WERI-Rb-1 (cell line): Measurements from ENCODE around the gene CLDND1.

ENCODE experiments used
- DNase-seq: peaks from one replicate; pipeline ENCODE4 v3.0.0-alpha.2; 2020
- H3K27ac ChIP-seq: fragments of 250-450 bp; sonication (Bioruptor Pico); 2 replicates; pipeline ENCODE4 v1.5.1; 2020; ENCODE audit warnings: mild to moderate bottlenecking, moderate library complexity
- H3K27me3 ChIP-seq: fragments of 250-450 bp; sonication (Bioruptor Pico); 2 replicates; pipeline ENCODE4 v1.5.1; 2021; ENCODE audit warnings: mild to moderate bottlenecking, low read depth, moderate library complexity; ENCODE audit not compliant: insufficient read depth, severe bottlenecking
- H3K36me3 ChIP-seq: fragments of 250-450 bp; sonication (Bioruptor Pico); 2 replicates; pipeline ENCODE4 v1.5.1; 2020; ENCODE audit warnings: mild to moderate bottlenecking, moderate library complexity
- H3K4me3 ChIP-seq: 2 replicates; pipeline ENCODE4 v1.5.1; 2011; ENCODE audit warnings: low read depth, mild to moderate bottlenecking, control low read depth, low read length
- H3K9me3 ChIP-seq: fragments of 250-450 bp; sonication (Bioruptor Pico); 2 replicates; pipeline ENCODE4 v1.5.1; 2021; ENCODE audit warnings: mild to moderate bottlenecking, moderate library complexity; ENCODE audit not compliant: severe bottlenecking
- CTCF ChIP-seq: IDR thresholded peaks from 2 replicates; pipeline ENCODE4 v1.5.1; 2011; ENCODE audit warnings: low read depth, mild to moderate bottlenecking, control low read depth, inconsistent platforms, low read length

Gene CLDND1

GRCh38 chr3:98512576-98512975 lies 10.1 kb downstream of the CLDND1 start:
- Histone ChIP-seq H3K27me3 (no peaks in the 10 kb centered on the region), H3K4me3 (no peak overlapping the region), H3K36me3 (peaks cover 16% of the 10 kb centered on the region), H3K27ac (no peak overlapping the region), H3K9me3 (no peaks in the 10 kb centered on the region)
- no peak for DNase-seq
- no peak for TF ChIP-seq CTCF

- Histone ChIP-seq H3K4me3 (no peak overlapping the region), H3K27me3 (no peaks in the 10 kb centered on the region), H3K9me3 (no peaks in the 10 kb centered on the region), H3K27ac (no peak overlapping the region), H3K36me3 (no peaks in the 10 kb centered on the region)
- TF ChIP-seq CTCF, result no peak
- DNase-seq, result no peak
These were observed 14.1 kb downstream of the CLDND1 start for GRCh38 chr3:98508582-98508981.

- no peaks in the 10 kb centered on the region for H3K9me3 ChIP-seq
- no peaks in the 10 kb centered on the region for H3K27me3 ChIP-seq
- no peaks in the 10 kb centered on the region for H3K36me3 ChIP-seq
- TF ChIP-seq CTCF, result no peak
- no peak overlapping the region for H3K4me3 ChIP-seq
- DNase-seq, result no peak
- no peak overlapping the region for H3K27ac ChIP-seq
These were observed 18.2 kb downstream of the CLDND1 start for GRCh38 chr3:98504539-98504938.

GRCh38 chr3:98501863-98502576 lies 20.7 kb downstream of the CLDND1 start:
- no peaks in the 10 kb centered on the region for H3K27me3 ChIP-seq
- H3K36me3 ChIP-seq, result no peaks in the 10 kb centered on the region
- no peak overlapping the region for H3K27ac ChIP-seq
- no peak for DNase-seq
- TF ChIP-seq CTCF, result no peak
- no peak overlapping the region for H3K4me3 ChIP-seq
- no peaks in the 10 kb centered on the region for H3K9me3 ChIP-seq

- Histone ChIP-seq H3K9me3 (no peaks in the 10 kb centered on the region), H3K27me3 (no peaks in the 10 kb centered on the region), H3K27ac (no peak overlapping the region), H3K4me3 (no peak overlapping the region), H3K36me3 (no peaks in the 10 kb centered on the region)
- no peak for TF ChIP-seq CTCF
- DNase-seq, result no peak
These were observed 21.4 kb downstream of the CLDND1 start for GRCh38 chr3:98501270-98501669.

GRCh38 chr3:98500019-98500418 lies 22.7 kb downstream of the CLDND1 start:
- DNase-seq, result no peak

More at GRCh38 chr3:98500019-98500418, 22.7 kb downstream of the CLDND1 start:
- H3K27me3 ChIP-seq, result no peaks in the 10 kb centered on the region
- no peak overlapping the region for H3K27ac ChIP-seq
- no peak overlapping the region for H3K4me3 ChIP-seq
- TF ChIP-seq CTCF, result no peak
- H3K36me3 ChIP-seq, result no peaks in the 10 kb centered on the region
- H3K9me3 ChIP-seq, result no peaks in the 10 kb centered on the region
